Mesothelial cell of epicardium (in vitro differentiated cells): ENCODE data around the gene MAB21L2. TPM values are rescaled to one million over a fixed set of nuclear protein-coding genes. Genes with fewer than 3 reads are reported as not detected.

Experiments used
- DNase-seq, 2 experiments: peaks; one replicate each; pipeline ENCODE4 v3.0.0; 2021; ENCODE audit warnings: low spot score in 2 of 2; ENCODE audit not compliant: unreplicated experiment in 2 of 2
- H3K27ac Mint-ChIP-seq: 2 replicates; pipeline ENCODE4 v1.8.0; 2021; ENCODE audit warnings: mixed read lengths
- H3K27me3 Mint-ChIP-seq: 2 replicates; pipeline ENCODE4 v1.8.0; 2021; ENCODE audit warnings: low read depth, mixed read lengths
- H3K36me3 Mint-ChIP-seq: 2 replicates; pipeline ENCODE4 v1.8.0; 2021; ENCODE audit warnings: mixed read lengths
- H3K4me1 Mint-ChIP-seq: 2 replicates; pipeline ENCODE4 v1.8.0; 2021; ENCODE audit warnings: mixed read lengths
- H3K4me3 Mint-ChIP-seq: 2 replicates; pipeline ENCODE4 v1.8.0; 2021; ENCODE audit warnings: mild to moderate bottlenecking, moderate library complexity, mixed read lengths
- H3K9me3 Mint-ChIP-seq: 2 replicates; pipeline ENCODE4 v1.8.0; 2021; ENCODE audit warnings: mixed read lengths
- CTCF ChIP-seq: fragments of 200-600 bp; sonication (generic); IDR thresholded peaks from one replicate; pipeline ENCODE4 v1.5.0; 2021; ENCODE audit warnings: antibody characterized with exemption; ENCODE audit not compliant: unreplicated experiment
- total RNA-seq: library from RNA; stranded (reverse); gene quantifications from 3 replicates; pipeline ENCODE4 v1.2.1, GENCODE V29; 2021

The MAB21L2 gene
- total RNA-seq, 1 donor from 2014 or later: 16.0 TPM

GRCh38 chr4:150578745-150579501 lies 3.0 kb upstream of the MAB21L2 start:
- no peaks in the 10 kb centered on the region for H3K9me3 Mint-ChIP-seq
- H3K27ac Mint-ChIP-seq: peak overlapping the region; percentile 88
- peaks cover 44% of the 10 kb centered on the region for H3K4me1 Mint-ChIP-seq
- peaks cover 61% of the 10 kb centered on the region for H3K27me3 Mint-ChIP-seq
- TF ChIP-seq CTCF: no peak
- H3K36me3 Mint-ChIP-seq: no peaks in the 10 kb centered on the region
- no peak for DNase-seq
- H3K4me3 Mint-ChIP-seq: peak overlapping the region; percentile 86

- peak overlapping the region; percentile 88 for H3K27ac Mint-ChIP-seq
- peaks cover 47% of the 10 kb centered on the region for H3K4me1 Mint-ChIP-seq
These were observed 2.3 kb upstream of the MAB21L2 start for GRCh38 chr4:150579551-150580234.

DNA sequence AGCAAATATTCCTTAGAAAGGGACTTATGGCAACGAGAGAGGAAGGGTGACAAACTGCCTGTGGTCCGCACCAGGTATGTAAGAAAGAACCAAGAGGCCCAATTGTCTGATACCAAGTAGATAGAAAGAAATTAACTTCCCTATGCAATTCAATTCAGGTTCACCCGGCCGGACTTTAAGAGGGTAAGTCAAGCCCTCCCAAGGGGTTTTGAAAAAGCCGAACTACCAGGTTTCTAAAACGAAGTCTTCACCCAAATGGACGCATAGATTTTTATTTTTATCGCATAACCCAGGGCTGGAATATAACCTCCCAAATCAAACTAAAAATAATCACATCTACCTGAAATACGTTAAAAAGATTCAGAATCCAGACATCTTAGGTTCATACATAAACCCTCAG lies 1.6 kb upstream of the MAB21L2 start:
- H3K4me1 Mint-ChIP-seq: peaks cover 47% of the 10 kb centered on the region
- no peaks in the 10 kb centered on the region for H3K36me3 Mint-ChIP-seq
- H3K9me3 Mint-ChIP-seq: no peaks in the 10 kb centered on the region
- TF ChIP-seq CTCF: no peak
- peak overlapping the region; percentile 86 for H3K4me3 Mint-ChIP-seq
- peak overlapping the region; percentile 88 for H3K27ac Mint-ChIP-seq
- no peak for DNase-seq
- peaks cover 72% of the 10 kb centered on the region for H3K27me3 Mint-ChIP-seq

More at GRCh38 chr4:150579551-150580234, 2.3 kb upstream of the MAB21L2 start:
- Mint-ChIP-seq H3K9me3 (no peaks in the 10 kb centered on the region), H3K36me3 (no peaks in the 10 kb centered on the region), H3K27me3 (peaks cover 68% of the 10 kb centered on the region), H3K4me3 (peak overlapping the region; percentile 86)
- no peak for TF ChIP-seq CTCF
- peak in 1 of 2 experiments; percentile 59 for DNase-seq

DNA sequence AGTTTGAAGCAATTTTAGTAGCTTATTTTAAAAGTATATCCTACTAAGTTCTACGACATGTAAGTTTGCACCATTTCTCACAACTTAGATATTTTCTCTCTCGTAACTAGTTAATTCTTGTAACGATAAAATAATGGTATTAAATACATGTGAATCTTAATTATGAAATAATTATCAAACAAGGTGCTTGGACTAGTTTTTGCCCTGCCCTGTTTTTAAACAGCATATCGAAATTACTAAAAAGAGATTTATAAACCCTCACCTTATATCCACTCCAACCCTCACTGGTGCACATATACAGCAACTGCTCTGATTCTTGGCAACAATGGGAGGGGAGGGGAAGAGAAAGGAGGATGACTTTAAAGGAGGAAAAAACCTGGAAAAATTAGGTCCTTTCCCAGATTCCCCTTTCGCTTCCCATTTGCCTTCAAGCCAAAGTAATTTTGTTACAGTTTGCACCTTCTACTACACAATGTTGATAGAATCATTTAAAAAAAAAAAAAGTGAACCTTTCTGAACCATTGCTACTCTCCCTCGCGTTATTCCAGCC lies 820 bp upstream of the MAB21L2 start:
- DNase-seq: no peak
- peaks cover 77% of the 10 kb centered on the region for H3K27me3 Mint-ChIP-seq
- no peaks in the 10 kb centered on the region for H3K9me3 Mint-ChIP-seq
- H3K27ac Mint-ChIP-seq: peak overlapping the region; percentile 94
- H3K4me3 Mint-ChIP-seq: peak overlapping the region; percentile 86
- peaks cover 2% of the 10 kb centered on the region for H3K36me3 Mint-ChIP-seq
- peaks cover 47% of the 10 kb centered on the region for H3K4me1 Mint-ChIP-seq
- TF ChIP-seq CTCF: no peak

GRCh38 chr4:150581641-150582051 lies 305 bp upstream of the MAB21L2 start:
- Mint-ChIP-seq H3K4me1 (peaks cover 47% of the 10 kb centered on the region), H3K9me3 (no peaks in the 10 kb centered on the region), H3K27me3 (peaks cover 81% of the 10 kb centered on the region), H3K27ac (peak overlapping the region; percentile 94), H3K4me3 (peak overlapping the region; percentile 86), H3K36me3 (peaks cover 2% of the 10 kb centered on the region)
- no peak for TF ChIP-seq CTCF
- peak in 1 of 2 experiments; percentile 54 for DNase-seq
